HTR-8/SVneo (cell line): Measurements from ENCODE around the gene GTF2F2.

Source experiments
- DNase-seq: peaks from one replicate; pipeline ENCODE4 v3.0.0; 2011; ENCODE audit warnings: low spot score, mixed read lengths; ENCODE audit not compliant: insufficient read length
- FAIRE-seq: peaks from 2 replicates; lab custom pipeline; 2011; peaks lifted over from hg19 to GRCh38; lab: Jason Lieb, UNC

The GTF2F2 gene

DNA sequence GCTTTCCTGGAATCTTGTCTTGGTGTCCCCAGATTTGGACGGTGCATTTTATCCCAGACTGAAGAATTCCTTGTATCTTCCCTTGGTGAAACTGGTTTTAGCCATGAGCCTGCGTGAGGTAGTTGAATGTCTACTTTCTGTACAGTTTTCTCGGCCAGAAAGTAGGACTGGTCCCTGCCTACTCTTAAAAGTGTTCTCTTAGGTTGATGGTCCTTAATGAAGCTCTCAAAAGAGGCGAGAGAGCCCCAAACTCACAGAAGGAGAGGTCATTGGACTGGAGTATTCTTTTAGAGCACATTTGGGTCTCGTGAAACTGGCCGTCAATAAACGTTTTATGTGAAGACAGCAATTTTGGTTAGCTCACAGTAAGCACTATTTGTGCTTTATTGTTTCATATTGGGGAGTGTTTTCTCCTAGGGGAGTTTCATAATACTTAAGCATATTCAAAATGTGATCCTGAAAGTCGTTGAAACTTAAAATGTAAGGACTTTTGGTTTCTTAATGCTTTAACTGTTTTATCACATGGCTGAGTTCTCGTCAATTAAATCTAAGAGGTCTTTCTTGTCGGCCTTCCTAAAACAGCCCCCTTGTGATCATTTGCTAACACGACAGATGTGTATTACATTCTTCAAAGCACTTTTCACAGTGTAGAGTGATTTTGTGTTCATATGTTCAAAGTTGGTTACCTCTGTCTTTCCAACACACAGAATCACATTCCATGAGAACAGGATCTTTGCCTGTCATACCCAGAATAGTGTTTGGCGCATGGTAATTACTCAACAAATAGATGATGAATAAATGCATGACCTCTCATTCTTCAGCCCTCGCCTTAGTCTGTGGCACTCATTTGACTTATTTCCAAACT is 889 bp downstream of the GTF2F2 start:
- FAIRE-seq = no peak
- DNase-seq = no peak

DNA sequence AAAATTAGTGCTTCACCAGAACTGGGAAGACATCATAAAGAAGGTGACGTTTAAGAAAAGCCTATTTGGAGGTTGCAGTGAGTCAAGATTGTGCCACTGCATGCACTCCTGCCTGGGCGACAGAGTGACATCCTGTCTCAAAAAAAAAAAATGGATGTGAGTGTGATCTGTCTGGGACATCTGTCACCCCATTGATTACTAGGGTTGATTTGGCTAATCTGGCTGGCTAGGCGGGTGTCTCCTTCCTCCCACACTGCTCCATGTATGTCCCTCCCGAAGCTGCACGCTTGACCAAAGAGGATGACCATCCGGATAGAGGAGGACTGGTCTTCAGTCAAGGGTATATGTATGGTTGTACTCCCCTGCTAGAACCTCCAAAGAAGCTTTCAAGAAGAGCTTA is 2.6 kb downstream of the GTF2F2 start:
- DNase-seq (no peak), FAIRE-seq (no peak)

DNA sequence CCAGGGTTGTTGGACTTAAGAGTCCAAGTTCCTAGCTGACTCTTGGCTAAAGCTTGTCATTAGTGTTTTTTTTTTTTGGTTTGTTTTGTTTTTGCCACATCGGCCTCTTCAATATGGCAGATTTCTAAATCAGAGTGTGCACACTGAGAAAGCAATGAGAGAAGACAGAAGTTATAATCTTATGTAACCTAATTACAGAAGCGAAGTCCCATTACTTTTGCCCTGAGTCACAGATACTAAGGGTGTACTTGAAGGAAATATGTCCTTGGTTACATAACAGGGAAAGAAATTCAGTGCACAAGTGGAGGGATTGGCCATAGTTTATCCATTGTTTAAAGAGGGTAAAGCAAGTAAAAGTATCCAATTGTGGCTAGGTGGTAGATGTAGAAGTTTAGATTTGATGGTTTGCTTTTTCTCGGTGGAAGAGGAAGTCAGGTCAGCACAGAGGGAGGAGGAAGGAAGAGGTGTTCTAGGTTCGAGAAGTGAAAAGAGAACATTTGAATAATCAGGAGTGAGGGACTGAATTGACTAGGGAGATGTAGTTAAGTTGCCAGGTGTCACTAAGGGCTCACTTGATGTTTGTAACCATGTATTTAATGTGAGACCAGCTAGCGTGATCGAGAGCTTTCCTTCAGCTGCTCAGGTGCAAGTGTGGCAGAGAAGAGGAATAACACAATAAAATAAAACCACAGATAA is 12.2 kb downstream of the GTF2F2 start:
- FAIRE-seq (no peak), DNase-seq (no peak)

DNA sequence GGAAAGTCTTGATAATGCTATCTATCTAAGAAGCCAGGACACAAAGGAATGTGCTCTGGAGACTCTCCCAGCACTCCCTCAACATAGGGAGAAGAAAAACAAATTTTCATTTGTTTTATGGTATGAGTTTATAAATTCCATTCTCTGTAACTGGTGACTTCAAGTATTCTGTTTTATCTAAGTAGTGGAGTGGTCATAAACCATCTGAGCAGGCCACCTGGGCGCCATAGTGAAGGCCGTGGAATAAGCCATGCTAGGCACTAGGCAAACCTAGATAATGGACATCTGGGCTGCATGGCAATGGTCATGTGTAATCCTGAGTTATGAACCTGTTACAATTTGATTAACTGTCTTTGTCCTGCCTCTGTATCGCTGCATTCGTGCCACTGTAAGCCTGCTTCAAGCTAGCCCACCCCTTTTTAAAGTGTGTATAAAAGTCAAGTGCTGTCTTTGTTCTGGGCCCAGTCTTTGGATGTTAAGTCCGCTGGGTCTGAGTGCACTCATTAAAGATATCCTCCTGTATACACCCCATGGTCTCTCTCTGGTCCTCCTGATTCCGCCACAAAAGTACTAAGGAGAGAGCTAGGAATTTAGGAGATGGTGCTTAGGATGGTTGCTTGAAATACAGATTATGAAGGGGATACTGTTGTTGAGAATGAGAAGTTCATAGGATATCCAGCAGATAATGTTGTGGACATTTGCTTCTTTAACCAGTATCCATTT is 13.2 kb downstream of the GTF2F2 start:
- no peak for DNase-seq
- FAIRE-seq = no peak

DNA sequence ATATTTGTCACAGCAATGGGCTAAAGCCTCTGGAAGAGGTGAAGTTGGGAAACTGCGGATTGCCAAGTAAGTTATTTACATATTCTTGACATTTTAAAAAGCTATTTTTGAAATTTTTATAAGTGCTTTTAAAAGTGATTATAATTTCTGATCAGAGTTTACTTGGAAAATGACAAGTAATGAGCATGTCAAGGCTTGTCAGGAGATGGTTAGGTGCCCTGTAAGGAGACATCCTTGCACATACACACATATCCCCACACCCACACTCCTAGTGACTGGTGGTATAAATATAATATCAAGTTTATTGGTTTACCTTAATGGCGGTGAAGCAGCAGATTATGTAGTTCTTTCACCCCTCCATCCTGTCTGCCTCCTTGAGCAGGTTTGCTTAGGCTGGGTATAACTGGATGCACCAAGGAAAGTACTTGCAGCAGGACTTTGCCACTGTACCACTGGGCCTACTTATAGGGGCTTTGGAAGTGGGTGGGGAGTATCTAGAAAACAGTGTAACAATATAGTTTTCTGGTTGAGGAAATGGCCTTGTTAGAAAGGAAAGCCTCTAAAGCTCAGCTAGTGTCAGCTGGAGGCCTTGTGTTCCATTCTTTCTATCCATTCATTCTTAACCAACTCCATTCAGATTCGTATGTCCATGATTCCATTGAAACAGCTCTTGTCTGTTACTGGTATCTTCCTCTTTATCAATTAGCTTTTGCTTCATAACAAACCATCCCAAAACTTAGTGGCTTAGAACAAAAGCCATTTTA is 16.6 kb downstream of the GTF2F2 start:
- DNase-seq = no peak
- FAIRE-seq = no peak

DNA sequence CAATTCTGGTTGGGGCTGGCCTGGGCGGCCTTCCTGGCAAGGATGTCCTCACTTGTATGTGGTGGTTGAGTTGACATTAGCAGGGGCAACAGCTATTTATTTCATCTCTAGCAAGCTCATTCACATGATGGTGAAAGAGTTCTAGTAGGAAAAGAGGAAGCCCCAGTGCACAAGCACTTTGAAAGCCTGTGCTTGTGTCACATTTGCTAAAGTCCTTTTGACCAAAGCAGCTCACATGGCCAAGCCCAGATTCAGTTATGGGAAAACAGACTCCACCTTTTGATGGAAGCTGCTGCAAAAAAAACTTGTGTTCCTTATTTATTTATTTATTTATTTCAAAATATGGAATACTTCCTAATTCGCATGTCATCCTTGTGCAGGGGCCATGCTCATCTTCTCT is 17.2 kb downstream of the GTF2F2 start:
- DNase-seq (no peak), FAIRE-seq (no peak)

DNA sequence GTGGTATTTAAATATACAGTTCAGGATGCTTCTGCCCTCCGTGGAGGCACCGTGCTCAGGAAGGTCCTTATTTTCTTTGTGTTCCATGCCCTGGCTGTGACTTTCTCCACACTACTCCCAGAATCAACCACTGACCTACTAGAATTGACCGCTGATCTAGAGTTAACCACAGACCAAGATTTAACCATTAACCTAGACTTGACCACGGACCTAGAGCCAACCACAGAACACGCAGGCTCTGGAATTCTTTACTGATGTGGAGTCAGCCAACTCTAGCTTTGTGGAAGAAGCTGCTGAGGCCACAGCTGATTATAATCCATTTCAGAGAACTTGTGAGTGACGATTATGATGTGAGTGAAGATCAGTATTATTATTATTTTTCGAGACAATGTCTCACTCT is 18.0 kb downstream of the GTF2F2 start:
- FAIRE-seq = no peak

DNA sequence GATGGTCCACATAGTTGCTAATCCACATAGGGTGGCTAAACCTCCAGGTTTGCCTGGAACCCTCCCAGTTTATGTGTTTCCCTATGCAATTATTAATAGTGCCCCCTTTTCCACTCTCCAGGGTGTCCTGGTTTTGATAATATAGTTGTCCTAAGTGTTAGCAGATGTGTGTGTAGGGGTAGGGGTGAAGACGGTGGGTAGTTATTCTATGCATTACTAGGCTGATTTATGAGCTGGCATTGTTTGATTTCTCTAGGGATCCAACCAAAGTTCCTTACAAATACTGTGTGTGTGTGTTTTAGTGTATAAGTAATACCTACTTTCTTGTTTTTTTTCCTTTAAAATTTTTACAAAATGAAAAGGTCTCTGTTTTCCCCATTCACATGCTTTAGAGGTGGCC is 21.1 kb downstream of the GTF2F2 start:
- FAIRE-seq (no peak), DNase-seq (no peak)

More for the DNA sequence above, 18.0 kb downstream of the GTF2F2 start:
- no peak for DNase-seq

DNA sequence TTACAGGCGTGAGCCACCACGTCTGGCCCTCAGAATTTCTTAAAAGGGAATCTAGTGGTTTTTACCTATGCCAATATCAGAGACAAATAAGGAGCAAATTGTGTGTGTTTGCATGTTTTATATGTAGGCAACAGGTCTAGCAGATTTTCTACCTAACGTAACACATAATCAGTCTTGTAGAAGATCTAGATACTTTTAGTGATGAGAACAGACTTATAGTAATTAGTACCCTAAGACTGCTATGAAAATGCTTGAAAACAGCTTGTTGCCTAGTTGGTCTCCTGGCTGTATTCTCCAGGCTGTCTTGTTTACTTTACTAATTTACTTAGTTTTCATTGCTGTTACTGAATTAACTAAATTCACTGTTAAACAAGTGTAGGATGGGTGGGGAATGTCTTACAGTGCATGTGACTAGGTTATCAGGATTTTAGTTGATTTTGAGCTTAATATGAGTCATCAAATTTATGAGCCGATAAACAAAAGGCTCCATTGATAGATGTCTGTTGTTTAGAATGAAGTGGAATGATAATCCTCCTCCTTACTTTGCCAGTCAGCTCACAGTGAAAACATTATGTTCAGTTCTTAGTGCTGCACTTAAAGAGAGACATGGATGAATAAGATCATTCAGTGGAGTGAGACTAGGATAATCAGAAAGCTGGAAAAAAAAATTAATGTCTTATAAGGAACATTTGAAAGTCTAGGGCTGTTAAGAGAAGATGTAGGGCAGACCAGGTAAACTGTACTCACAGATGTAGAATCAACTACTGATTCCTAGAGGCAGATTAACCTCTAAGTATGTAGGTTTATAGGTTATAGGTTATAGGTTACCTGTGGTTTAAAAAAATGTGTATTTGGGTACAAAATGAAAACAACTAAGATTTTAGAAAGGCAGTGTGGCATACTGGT is 22.4 kb downstream of the GTF2F2 start:
- no peak for FAIRE-seq
- DNase-seq = no peak

DNA sequence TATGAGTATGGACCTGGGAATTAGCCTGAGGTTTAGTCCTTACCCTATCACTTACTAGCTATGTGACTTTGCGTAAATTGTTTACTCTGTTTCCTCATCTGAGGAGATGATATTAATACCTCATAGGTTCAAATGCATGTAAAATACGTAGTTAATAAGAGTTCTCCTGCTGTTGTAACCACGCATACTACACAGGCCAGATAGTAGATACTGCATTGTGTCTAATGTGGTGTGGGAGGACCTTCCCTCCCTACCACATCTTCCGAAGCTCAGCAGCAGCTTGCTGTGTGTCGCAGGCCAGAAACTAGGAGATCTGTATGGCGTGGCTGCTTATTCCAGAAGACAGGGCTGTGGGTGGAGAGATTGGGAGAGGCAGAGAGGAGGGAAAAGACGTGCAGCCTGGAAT is 23.0 kb downstream of the GTF2F2 start:
- DNase-seq (no peak), FAIRE-seq (no peak)

DNA sequence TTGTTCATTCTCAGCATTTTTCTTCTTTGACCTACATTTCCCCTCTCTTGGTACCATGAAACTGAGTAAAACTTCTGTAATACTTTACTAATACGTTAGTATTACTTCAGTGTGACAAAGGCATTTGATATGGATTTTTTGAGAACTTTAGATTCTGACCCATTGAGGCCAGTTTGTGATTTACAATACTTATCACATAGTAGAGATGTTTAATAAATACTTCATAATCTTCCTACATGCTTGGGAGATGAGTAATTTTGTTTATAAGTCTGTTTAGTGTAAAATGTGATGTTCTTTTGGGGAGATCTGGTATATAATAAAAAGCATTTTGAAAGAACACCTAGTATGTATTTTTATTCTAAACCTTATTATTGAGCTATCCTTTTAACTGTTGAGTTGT is 29.7 kb downstream of the GTF2F2 start:
- DNase-seq = no peak
- no peak for FAIRE-seq

DNA sequence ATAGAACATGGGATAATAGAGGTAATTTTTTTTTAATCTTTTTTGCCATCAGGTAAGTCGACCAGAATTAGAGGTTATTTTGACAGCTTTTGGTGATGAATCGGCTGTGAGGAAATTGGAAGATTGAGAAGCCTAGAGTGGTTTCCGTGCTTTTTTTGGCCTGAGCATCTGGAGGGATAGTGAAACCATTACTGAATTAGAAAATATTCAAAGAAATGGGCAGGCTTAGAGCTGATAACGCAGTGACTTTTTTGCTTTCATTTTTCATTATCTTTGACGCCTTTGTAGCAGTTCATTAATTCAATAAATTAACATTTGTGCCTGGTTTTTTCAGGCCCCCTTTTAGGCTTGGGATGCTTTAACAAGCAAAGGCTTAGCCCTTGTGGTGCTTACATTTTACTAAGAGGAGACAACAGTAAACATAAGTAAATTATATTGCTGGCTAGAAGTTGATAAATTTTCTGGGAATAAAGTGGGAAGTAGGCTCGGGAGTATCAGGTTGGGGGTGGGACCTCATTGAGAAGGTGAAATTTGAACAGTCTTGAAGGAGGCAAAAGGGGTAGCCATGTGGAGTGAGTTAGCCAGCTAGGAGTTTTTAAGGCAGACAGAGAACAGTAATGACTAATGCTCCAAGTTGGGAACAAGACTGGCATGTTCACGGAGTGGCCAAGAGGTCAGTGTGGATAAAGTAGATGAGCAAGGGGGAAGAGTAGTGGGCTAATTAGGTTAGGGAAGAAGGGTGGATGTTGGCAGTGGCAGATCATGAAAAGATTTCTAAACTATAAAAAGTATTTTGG is 36.5 kb downstream of the GTF2F2 start:
- DNase-seq (no peak), FAIRE-seq (no peak)

DNA sequence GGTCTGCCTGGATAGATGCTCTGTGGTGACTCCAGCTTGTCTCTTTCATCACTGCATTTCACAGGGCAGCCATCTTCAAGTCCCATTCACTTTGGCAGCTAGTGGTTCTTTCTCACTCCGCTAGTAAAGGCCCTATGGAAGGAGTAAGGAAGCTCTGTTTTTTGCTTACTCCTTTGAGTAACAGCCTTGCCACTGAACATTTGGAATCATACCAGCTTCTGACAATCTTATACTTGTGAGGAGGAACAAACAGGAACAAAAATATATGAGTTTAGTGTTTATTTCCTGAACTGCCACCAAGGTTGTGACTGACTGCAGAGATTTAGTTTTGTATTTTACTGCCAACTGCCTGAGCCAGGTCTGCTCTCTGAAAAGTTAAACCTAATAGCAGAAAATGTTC is 41.9 kb downstream of the GTF2F2 start:
- DNase-seq (no peak), FAIRE-seq (no peak)

DNA sequence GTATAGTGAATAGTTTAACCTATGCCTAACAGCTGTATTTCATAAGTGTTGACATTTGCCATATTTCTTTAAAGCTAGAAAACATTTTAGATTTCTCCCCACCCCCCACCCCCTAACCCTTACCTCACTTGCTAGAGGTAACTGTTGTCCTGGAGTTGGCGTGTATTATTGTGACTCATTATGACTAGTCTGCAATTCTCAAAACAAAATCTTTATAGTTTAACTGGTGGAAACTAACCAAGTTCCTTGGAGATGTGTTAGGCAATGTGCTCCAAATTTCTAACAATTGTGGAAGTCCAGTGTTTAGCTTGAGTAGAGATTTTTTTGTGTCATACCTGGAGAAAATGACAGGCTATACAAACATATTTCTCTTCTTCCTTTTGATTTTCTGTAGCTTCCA is 42.5 kb downstream of the GTF2F2 start:
- FAIRE-seq (no peak), DNase-seq (peak; percentile 45)

DNA sequence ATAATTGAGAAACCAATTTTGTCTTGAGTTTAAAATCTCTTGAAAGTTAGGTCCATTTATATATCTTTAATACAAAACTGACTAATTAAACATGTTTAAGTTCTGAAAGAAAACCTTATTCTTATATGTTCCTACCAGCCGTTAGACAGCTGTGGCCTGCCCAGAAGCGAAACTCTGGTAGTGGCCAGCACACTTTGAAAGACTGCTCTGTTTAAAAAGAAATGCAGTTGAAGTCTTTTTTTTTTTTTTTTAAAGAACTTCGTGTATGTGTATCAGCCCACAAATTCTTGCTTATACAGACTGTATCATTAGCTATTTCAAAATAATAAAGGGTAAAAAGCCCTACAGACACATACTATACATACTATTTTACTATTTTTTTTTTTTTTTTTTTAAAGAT is 46.5 kb downstream of the GTF2F2 start:
- FAIRE-seq = no peak

DNA sequence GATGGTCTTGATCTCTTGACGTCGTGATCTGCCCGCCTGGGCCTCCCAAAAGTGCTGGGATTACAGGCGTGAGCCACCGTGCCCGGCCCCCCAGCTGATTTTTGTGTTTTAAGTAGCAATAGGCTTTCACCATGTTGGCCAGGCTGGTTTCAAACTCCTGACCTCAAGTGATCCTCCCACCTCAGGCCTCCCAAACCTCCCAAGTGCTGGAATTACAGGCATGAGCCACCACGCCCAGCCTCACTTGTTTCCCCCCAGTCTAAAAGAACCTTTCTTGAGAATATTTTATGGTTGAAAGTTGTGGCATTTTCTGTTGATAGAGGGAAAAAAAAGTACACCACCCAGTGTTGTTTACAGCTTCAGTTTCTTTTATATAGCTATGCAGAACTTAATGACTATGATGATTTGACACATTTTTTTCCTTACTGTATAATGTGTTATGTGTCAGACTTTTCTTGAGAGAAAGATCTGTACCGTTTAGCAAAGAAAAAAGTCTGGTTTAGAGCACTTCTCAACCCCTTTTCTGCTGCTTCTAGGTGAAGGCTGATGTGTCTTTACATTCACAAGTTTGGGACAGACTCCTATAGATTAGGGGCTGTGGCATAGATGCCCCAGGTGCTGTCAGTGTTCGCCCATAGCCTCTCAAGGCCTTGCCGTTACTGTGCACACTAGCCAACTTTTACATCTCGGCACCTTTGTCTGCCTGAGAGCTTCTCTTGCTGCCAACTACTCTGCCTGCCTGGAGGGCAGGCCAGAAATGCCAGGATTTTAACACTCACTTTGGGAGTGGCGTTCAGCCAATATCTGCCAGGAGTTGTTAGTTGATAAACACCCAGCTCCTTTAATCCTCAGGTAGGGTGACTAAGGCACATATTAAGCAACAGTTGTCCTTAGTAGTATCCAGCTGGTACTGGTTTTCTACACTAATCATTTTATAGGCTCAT is 47.6 kb downstream of the GTF2F2 start:
- DNase-seq (no peak), FAIRE-seq (no peak)

More for the DNA sequence above, 46.5 kb downstream of the GTF2F2 start:
- no peak for DNase-seq

DNA sequence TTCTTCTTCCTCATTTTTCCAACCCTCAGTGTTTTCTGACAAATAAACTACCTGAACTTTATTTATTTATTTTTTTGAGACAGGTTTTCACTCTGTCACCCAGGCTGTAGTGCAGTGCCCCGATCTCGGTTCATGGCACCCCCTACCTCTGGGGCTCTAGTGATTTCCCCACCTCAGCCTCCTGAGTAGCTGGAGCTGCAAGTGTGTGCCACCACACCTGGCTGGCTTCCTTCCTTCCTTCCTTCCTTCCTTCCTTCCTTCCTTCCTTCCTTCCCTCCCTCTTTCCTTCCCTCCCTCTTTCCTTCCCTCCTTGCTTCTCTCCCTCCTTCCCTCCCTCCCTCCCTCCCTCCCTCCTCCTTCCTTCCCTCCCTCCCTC is 48.2 kb downstream of the GTF2F2 start:
- no peak for DNase-seq
- no peak for FAIRE-seq

DNA sequence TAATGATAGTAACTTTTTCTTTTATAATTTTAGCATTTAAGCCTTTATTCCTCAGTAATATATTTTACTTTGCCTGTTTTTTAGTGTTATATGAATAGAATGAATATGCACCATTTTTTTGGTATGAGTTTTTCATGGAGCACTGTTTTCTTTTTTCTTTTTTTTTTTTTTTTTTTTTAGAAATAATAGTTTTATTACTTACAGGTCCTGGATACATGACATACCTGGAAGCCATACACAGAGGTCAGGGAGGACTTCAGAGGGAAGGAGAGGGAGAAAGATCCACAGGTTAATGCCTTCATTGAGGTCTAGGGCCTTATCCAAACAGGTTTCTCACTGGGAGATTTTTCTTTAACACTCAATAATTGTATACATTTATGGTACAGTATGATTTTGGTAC is 54.2 kb downstream of the GTF2F2 start:
- DNase-seq = no peak
- FAIRE-seq = no peak
